ENCODE measurements around the gene MRPS18B. TPM values are rescaled to one million over a fixed set of nuclear protein-coding genes. Genes with fewer than 3 reads are reported as not detected.

Gene MRPS18B
- total and polyA plus RNA-seq, 2 donors (not counting 1 experiment from before 2014, with no cell fraction given) = 35.9 to 38.8 TPM

DNA sequence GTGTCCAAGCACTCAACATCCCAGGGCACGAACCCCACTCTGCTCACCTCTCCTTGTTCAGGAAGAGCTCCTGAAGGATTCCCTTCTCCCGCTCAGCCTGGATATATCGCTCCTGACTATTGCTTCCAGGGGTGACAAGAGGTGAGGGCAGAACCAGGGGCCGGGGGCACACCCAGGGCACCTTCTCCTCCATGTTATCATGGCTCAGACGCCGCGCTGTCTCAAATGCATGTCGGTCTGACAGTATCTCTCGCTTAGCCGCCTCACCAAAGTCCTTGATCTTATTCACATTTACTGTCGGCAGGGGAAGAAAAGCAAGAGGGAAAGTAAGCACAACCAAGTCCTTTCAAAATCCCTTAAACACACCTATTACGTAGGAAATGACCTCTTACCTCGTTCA lies 13.7 kb upstream of the MRPS18B start:
- H3K27me3 Mint-ChIP-seq = no peaks in the 10 kb centered on the region
- no peak for TF ChIP-seq EZH2 (IDR thresholded peaks at IDR 0.05; ENCODE audit: borderline replicate concordance, insufficient read depth, low read depth, low read length, poor library complexity, severe bottlenecking)
- TF ChIP-seq, protein P1, sequence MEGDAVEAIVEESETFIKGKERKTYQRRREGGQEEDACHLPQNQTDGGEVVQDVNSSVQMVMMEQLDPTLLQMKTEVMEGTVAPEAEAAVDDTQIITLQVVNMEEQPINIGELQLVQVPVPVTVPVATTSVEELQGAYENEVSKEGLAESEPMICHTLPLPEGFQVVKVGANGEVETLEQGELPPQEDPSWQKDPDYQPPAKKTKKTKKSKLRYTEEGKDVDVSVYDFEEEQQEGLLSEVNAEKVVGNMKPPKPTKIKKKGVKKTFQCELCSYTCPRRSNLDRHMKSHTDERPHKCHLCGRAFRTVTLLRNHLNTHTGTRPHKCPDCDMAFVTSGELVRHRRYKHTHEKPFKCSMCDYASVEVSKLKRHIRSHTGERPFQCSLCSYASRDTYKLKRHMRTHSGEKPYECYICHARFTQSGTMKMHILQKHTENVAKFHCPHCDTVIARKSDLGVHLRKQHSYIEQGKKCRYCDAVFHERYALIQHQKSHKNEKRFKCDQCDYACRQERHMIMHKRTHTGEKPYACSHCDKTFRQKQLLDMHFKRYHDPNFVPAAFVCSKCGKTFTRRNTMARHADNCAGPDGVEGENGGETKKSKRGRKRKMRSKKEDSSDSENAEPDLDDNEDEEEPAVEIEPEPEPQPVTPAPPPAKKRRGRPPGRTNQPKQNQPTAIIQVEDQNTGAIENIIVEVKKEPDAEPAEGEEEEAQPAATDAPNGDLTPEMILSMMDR (IDR thresholded peaks at IDR 0.05) = no peak
- DNase-seq (no peak), ATAC-seq (ENCODE audit: low read depth) (no peak)
- H3K27ac ChIP-seq (ENCODE audit: low read length in 2 of 2) = no peak overlapping the region
- ChIA-PET POLR2A (no interaction called here), CTCF (no interaction called here)
- H3K4me1 Mint-ChIP-seq = peaks cover 14% of the 10 kb centered on the region
- H3K9ac ChIP-seq (ENCODE audit: low read length) = no peak overlapping the region
- intact Hi-C loops (cut with micrococcal nuclease) = no loop called here
- WGBS (ENCODE audit: insufficient coverage) = 95% methylated on average over 9 of the region's 13 CpGs
- H3K27ac Mint-ChIP-seq = no peak overlapping the region
- H4K20me1 ChIP-seq (ENCODE audit: control insufficient read depth, insufficient read depth, low read length, poor library complexity, severe bottlenecking) = peaks cover 58% of the 10 kb centered on the region
- no peak overlapping the region for H3K4me3 Mint-ChIP-seq
- H3K4me1 ChIP-seq (ENCODE audit: control insufficient read depth in 2 of 2, insufficient read depth in 2 of 2, low read length in 2 of 2) = no peaks in the 10 kb centered on the region
- H3K4me2 ChIP-seq (replicated peaks; ENCODE audit: low read depth, low read length, poor library complexity, severe bottlenecking) = no peak overlapping the region
- no peak overlapping the region for H2AFZ ChIP-seq (ENCODE audit: insufficient read depth, low read depth, low read length, poor library complexity, severe bottlenecking)
- H3K9me3 ChIP-seq (ENCODE audit: control extremely low read depth in 1 of 3, control insufficient read depth in 2 of 3, insufficient read depth in 1 of 3, low read length in 2 of 3) = no peaks in the 10 kb centered on the region
- no peaks in the 10 kb centered on the region for H3K9me3 Mint-ChIP-seq (ENCODE audit: insufficient read depth)
- H3K27me3 ChIP-seq (replicated peaks in 1 of 4; ENCODE audit: control extremely low read depth in 1 of 4, control insufficient read depth in 3 of 4, insufficient read depth in 4 of 4, low read length in 3 of 4) = no peaks in the 10 kb centered on the region
- H3K36me3 ChIP-seq (replicated peaks in 1 of 2; ENCODE audit: control extremely low read depth in 1 of 2, control insufficient read depth in 1 of 2, extremely low read depth in 1 of 2, insufficient read depth in 2 of 2, low read length in 1 of 2) = peaks cover 8 to 87% of the 10 kb centered on the region in 2 experiments
- peaks cover 38% of the 10 kb centered on the region for H3K79me2 ChIP-seq (ENCODE audit: control insufficient read depth, insufficient read depth, low read length)
- no peak overlapping the region for H3K4me3 ChIP-seq (ENCODE audit: control extremely low read depth in 1 of 5, extremely low read depth in 1 of 5, insufficient read depth in 1 of 5, low read depth in 2 of 5, low read length in 4 of 5)

GRCh38 chr6:30610065-30610464 lies 7.6 kb upstream of the MRPS18B start:
- ATAC-seq (ENCODE audit: low read depth) = no peak
- Histone ChIP-seq H3K27ac (ENCODE audit: low read length in 2 of 2) (peak overlapping the region; percentile 1 to 99), H3K4me3 (ENCODE audit: control extremely low read depth in 1 of 5, extremely low read depth in 1 of 5, insufficient read depth in 1 of 5, low read depth in 2 of 5, low read length in 4 of 5) (no peak overlapping the region), H4K20me1 (ENCODE audit: control insufficient read depth, insufficient read depth, low read length, poor library complexity, severe bottlenecking) (peaks cover 36% of the 10 kb centered on the region), H3K9ac (ENCODE audit: low read length) (no peak overlapping the region), H3K4me2 (replicated peaks; ENCODE audit: low read depth, low read length, poor library complexity, severe bottlenecking) (no peak overlapping the region), H3K27me3 (replicated peaks in 1 of 4; ENCODE audit: control extremely low read depth in 1 of 4, control insufficient read depth in 3 of 4, insufficient read depth in 4 of 4, low read length in 3 of 4) (no peaks in the 10 kb centered on the region), H2AFZ (ENCODE audit: insufficient read depth, low read depth, low read length, poor library complexity, severe bottlenecking) (no peak overlapping the region), H3K79me2 (ENCODE audit: control insufficient read depth, insufficient read depth, low read length) (peaks cover 81% of the 10 kb centered on the region), H3K36me3 (replicated peaks in 1 of 2; ENCODE audit: control extremely low read depth in 1 of 2, control insufficient read depth in 1 of 2, extremely low read depth in 1 of 2, insufficient read depth in 2 of 2, low read length in 1 of 2) (peaks cover 5 to 46% of the 10 kb centered on the region in 2 experiments), H3K9me3 (ENCODE audit: control extremely low read depth in 1 of 3, control insufficient read depth in 2 of 3, insufficient read depth in 1 of 3, low read length in 2 of 3) (no peaks in the 10 kb centered on the region), H3K4me1 (ENCODE audit: control insufficient read depth in 2 of 2, insufficient read depth in 2 of 2, low read length in 2 of 2) (peaks cover 33 to 35% of the 10 kb centered on the region in 2 donors)
- 92% methylated on average over 2 of the region's 4 CpGs for WGBS (ENCODE audit: insufficient coverage)
- POLR2A ChIA-PET = interaction anchor here (0.6 kb wide), 1 partner anchor 29 kb away, joined by 3 read pairs; no protein-coding TSS in a partner anchor
- no peak for DNase-seq
- Mint-ChIP-seq H3K4me1 (peaks cover 67% of the 10 kb centered on the region), H3K9me3 (ENCODE audit: insufficient read depth) (no peaks in the 10 kb centered on the region), H3K27ac (peak overlapping the region; percentile 78), H3K4me3 (no peak overlapping the region), H3K27me3 (no peaks in the 10 kb centered on the region)
- CTCF ChIA-PET = interaction anchor here (0.8 to 1.5 kb wide), 4 partner anchors 12 to 123 kb away, joined by 3 to 14 read pairs (median 4); no protein-coding TSS in a partner anchor
- intact Hi-C loops (cut with micrococcal nuclease) = loop anchor here (10.0 kb wide), 1 partner anchor 745 kb away; the partner anchor contains the start of gene HLA-B
- no peak for TF ChIP-seq EZH2 (IDR thresholded peaks at IDR 0.05; ENCODE audit: borderline replicate concordance, insufficient read depth, low read depth, low read length, poor library complexity, severe bottlenecking)
- TF ChIP-seq, protein P1 (IDR thresholded peaks at IDR 0.05) = no peak
